Right lobe of liver (tissue), 6 donors: ENCODE results near the gene SMU1. TPM values are rescaled to one million over a fixed set of nuclear protein-coding genes. Genes with fewer than 3 reads are reported as not detected.

Source experiments
- ATAC-seq, 4 donors: fragments of 200-7000 bp; cut with Tn5 transposase; one replicate each; pipeline ENCODE4 v1.9.1; 2020; ENCODE audit warnings: mild to moderate bottlenecking in 4 of 4, moderate library complexity in 4 of 4
- DNase-seq, 3 donors: peaks; one replicate each; pipeline ENCODE4 v3.0.0-alpha.2; 2020
- H3K27ac ChIP-seq, 3 donors: fragments of 200-600 bp; one replicate each; pipeline ENCODE4 v1.8.0; 2022
- H3K27me3 ChIP-seq, 2 donors: fragments of 200-600 bp; one replicate each; pipeline ENCODE4 v1.8.0; 2022
- H3K36me3 ChIP-seq, 4 donors: fragments of 200-600 bp; sonication (generic) in 1 of 4; one replicate each; pipeline versions ENCODE4 v1.5.1 to v1.8.0; 2017 to 2022; ENCODE audit warnings: control low read depth in 1 of 4
- H3K4me1 ChIP-seq, 4 donors: fragments of 200-600 bp; sonication (generic) in 1 of 4; one replicate each; pipeline versions ENCODE4 v1.5.1 to v1.8.0; 2017 to 2022; ENCODE audit warnings: control low read depth in 1 of 4
- H3K4me3 ChIP-seq, 3 donors: fragments of 200-600 bp; one replicate each; pipeline ENCODE4 v1.8.0; 2022
- H3K9me3 ChIP-seq, 4 donors: fragments of 200-600 bp; sonication (generic) in 1 of 4; one replicate each; pipeline versions ENCODE4 v1.5.1 to v1.8.0; 2017 to 2022; ENCODE audit warnings: control low read depth in 1 of 4
- CTCF ChIP-seq, 4 donors: fragments of 200-600 bp in 3 of 4; fragments of 450-650 bp in 1 of 4; IDR thresholded peaks; one replicate each; pipeline versions ENCODE4 v1.5.1 to v1.8.0; 2016 to 2022; ENCODE audit warnings: antibody characterized with exemption in 4 of 4, mild to moderate bottlenecking in 2 of 4
- POLR2A ChIP-seq: fragments of 450-650 bp; IDR thresholded peaks from one replicate; pipeline ENCODE4 v1.6.1; 2017; ENCODE audit warnings: antibody characterized with exemption, mild to moderate bottlenecking
- WGBS: methylation state at CpG from one replicate; pipeline ENCODE4 v1.1.6; 2018; ENCODE audit warnings: low coverage, low lambda C conversion rate; ENCODE audit not compliant: insufficient coverage; ENCODE audit errors: missing lambda C conversion rate; 5-methylcytosine and 5-hydroxymethylcytosine counted together
- intact Hi-C, 2 donors: fragments of 100-400 bp; cut with DNase I; formaldehyde crosslinking; loops; one replicate each; pipeline versions ENCODE4 v1.11.2 to v1.14.1; 2022
- total RNA-seq, 6 experiments: library from RNA; depleted of rRNA in 2 of 6; stranded (reverse); fragments of >200 nt in 2 of 6; fragmentation: NEBNext Ultra II Directional in 3 of 6; extraction: Animal tissue kit (Norgen Biotek cat#: 25700) in 3 of 6; gene quantifications; one replicate each; pipeline versions ENCODE4 v1.1.0 to v1.2.4, GENCODE V29; 2016 to 2023
- donor health status: DM: no; HTN: yes; CAD: no.
- donor health status: DM: no; HTN: no; CAD: no.
- donor health status: DM: no; HTN: no; CAD: no.
- donor health status: DM: no; HTN: yes; CAD: no.
- donor health status: DM: no; HTN: yes; CAD: no.

The SMU1 gene
- total RNA-seq, 6 experiments from 2014 or later = 7.0 to 10.4 (median 8.5) TPM

GRCh38 chr9:33019797-33020196 is 56.7 kb downstream of the SMU1 start:
- DNase-seq = no peak
- 96% methylated on average over 4 of the region's 25 CpGs for WGBS
- Histone ChIP-seq H3K4me1 (peaks cover 0 to 11% (median 4%) of the 10 kb centered on the region in 4 donors), H3K9me3 (no peaks in the 10 kb centered on the region), H3K27me3 (no peaks in the 10 kb centered on the region), H3K4me3 (no peak overlapping the region), H3K36me3 (no peaks in the 10 kb centered on the region), H3K27ac (no peak overlapping the region)
- ATAC-seq = no peak
- TF ChIP-seq POLR2A = no peak
- TF ChIP-seq CTCF (IDR thresholded peaks at IDR 0.05) = no peak
- intact Hi-C loops = no loop called here

- intact Hi-C loops = no loop called here
- H3K9me3 ChIP-seq = no peaks in the 10 kb centered on the region
- 85% methylated on average over 4 of the region's 6 CpGs for WGBS
- peaks cover 0 to 4% (median 0%) of the 10 kb centered on the region in 4 donors for H3K4me1 ChIP-seq
- no peaks in the 10 kb centered on the region for H3K27me3 ChIP-seq
- TF ChIP-seq POLR2A = no peak
- no peak for TF ChIP-seq CTCF (IDR thresholded peaks at IDR 0.05)
- H3K4me3 ChIP-seq = no peak overlapping the region
- no peak overlapping the region for H3K27ac ChIP-seq
- no peaks in the 10 kb centered on the region for H3K36me3 ChIP-seq
- no peak for DNase-seq
- ATAC-seq = no peak
Observed at GRCh38 chr9:33017283-33018041, 59.0 kb downstream of the SMU1 start.

- no peak overlapping the region for H3K27ac ChIP-seq
- no CpG with 5 or more reads among the region's 1 CpG for WGBS
Observed at GRCh38 chr9:33014665-33015014, 61.8 kb downstream of the SMU1 start.

GRCh38 chr9:33013962-33014664 is 62.4 kb downstream of the SMU1 start:
- ATAC-seq = no peak
- Histone ChIP-seq H3K27ac (no peak overlapping the region), H3K27me3 (no peaks in the 10 kb centered on the region), H3K36me3 (no peaks in the 10 kb centered on the region), H3K4me1 (no peaks in the 10 kb centered on the region), H3K9me3 (no peaks in the 10 kb centered on the region), H3K4me3 (no peak overlapping the region)
- no peak for DNase-seq
- intact Hi-C loops = no loop called here
- WGBS = 89% methylated on average over 2 of the region's 2 CpGs
- no peak for TF ChIP-seq POLR2A

More at GRCh38 chr9:33014665-33015014, 61.8 kb downstream of the SMU1 start:
- Histone ChIP-seq H3K4me1 (no peaks in the 10 kb centered on the region), H3K27me3 (no peaks in the 10 kb centered on the region), H3K36me3 (no peaks in the 10 kb centered on the region), H3K4me3 (no peak overlapping the region), H3K9me3 (no peaks in the 10 kb centered on the region)
- TF ChIP-seq POLR2A (no peak), CTCF (IDR thresholded peaks at IDR 0.05) (no peak)
- no peak for ATAC-seq
- intact Hi-C loops = no loop called here
- DNase-seq = no peak
